GM21367 (cell line): ENCODE data around the gene TBC1D12.

Experiments
- ATAC-seq: cut with Tn5 transposase; IDR thresholded peaks from one replicate; pipeline ENCODE4 v1.9.1; 2021; ENCODE audit not compliant: unreplicated experiment

TBC1D12 gene

GRCh38 chr10:94405406-94405805 is 3.1 kb downstream of the TBC1D12 start:
- no peak for ATAC-seq

- ATAC-seq: no peak
Measured at GRCh38 chr10:94407668-94408067, 5.3 kb downstream of the TBC1D12 start.

DNA sequence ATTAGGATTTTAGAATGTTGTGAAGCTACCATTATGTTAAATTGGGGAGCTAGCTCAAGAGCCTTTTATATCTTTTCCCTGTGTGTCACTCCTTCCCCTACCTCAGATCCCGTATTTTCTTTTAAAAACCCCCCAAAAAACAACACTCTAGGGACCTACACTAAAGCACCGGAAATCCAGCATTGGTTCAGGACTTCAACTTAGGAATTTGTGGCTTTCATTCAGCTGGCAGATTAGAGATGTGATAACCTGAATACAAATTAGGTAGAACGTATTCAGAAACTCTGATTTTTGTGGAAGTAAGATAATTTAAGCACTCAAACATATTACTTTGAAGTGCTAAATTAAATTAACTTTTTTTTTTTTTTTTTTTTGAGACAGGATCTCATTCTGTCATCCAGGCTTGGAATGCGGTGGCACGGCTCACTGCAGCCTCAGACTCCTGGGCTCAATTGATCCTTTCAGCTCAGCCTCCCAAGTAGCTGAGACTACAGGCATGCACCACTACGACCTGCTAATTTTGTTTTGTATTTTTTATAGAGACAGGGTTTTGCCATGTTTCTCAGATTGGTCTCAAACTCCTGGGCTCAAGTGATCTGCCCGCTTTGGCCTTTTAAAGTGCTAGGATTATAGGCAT is 6.8 kb downstream of the TBC1D12 start:
- ATAC-seq: no peak

DNA sequence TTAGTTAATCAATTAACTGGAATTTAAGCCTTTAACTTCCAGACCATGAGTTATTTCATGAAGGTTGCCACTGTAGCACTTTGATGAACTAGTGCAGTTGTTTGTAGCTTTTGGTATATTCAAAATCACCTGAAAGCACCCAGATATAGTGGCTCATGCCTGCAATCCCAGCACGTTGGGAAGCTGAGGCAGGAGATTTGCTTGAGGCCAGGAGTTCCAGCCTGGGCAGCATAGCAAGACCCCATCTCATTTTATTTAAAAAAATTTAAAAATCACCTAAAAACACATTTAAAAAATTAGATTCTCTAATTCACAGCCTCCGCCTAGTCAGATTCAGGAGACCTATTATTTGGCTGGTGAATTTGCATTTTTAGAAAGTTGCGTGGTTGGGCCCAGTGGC is 9.0 kb downstream of the TBC1D12 start:
- no peak for ATAC-seq

GRCh38 chr10:94412449-94412848 is 10.1 kb downstream of the TBC1D12 start:
- no peak for ATAC-seq

GRCh38 chr10:94413361-94413760 is 11.0 kb downstream of the TBC1D12 start:
- ATAC-seq: no peak

GRCh38 chr10:94416896-94417295 is 14.6 kb downstream of the TBC1D12 start:
- no peak for ATAC-seq

GRCh38 chr10:94417321-94417720 is 15.0 kb downstream of the TBC1D12 start:
- ATAC-seq: no peak

DNA sequence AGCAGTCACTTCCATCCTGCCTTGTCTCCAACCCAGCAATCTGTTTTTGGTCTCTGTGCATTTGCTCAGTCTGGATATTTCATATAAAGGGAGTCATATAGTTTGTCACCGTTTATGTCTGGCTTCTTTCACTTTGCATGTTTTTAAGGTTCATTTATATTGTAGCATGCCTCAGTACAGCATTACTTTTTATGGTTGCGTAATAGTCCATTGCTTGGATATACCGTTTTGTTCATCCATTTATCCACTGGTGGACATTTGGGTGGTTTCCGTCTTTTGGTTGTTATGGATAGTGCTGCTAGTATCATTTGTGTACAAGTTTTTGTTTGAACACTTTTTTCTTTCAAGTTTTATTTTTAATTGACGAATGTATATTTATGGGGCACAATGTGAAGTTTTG is 18.2 kb downstream of the TBC1D12 start:
- ATAC-seq: no peak

GRCh38 chr10:94420998-94421528 is 18.7 kb downstream of the TBC1D12 start:
- no peak for ATAC-seq

GRCh38 chr10:94423627-94424026 is 21.3 kb downstream of the TBC1D12 start:
- no peak for ATAC-seq

- no peak for ATAC-seq
Measured at GRCh38 chr10:94424714-94425337, 22.5 kb downstream of the TBC1D12 start.

- ATAC-seq: no peak
Measured at GRCh38 chr10:94425942-94426341, 23.6 kb downstream of the TBC1D12 start.

- ATAC-seq: no peak
Measured at GRCh38 chr10:94427166-94427565, 24.8 kb downstream of the TBC1D12 start.

DNA sequence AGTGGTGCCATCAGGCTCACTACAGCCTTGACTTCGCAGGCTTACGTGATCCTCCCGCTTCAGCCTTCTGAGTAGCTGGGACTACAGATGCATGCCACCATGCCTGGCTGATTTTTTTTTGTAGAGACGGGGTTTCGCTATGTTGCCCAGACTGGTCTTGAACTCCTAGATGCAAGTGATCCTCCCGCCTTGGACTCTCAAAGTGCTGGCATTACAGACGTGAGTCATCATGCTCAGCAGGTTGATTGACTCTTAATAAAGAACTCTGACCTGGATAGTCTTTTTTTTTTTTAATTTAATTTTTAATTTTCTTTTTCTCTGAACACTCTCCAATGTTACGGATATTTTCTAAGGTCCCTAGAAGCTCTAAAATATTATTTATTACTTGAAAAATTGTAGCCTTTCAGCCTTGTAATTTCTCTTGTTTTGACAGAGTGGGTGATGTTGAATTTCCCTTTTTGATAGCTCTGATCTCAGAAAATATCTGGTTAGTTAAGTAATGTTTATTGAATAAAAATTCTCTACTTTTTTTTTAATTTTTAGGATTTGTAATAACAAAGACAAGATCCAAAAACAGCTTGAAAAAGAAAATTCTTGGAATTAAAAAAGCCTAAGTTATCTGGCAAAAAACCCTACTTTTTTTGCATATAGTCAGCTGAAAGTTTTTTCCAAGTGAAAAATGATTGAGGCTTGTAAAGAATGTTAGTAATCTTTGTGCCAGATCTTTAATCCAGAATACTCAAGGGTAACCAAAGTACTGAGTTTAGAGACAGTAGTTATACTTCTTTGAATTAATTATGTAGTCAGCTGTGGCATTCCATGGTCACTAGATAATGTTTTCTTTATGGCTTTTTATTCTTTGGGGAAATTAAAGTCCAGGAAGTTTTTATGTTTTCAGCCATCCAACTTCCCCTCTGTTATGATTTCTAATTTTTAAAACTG is 26.7 kb downstream of the TBC1D12 start:
- ATAC-seq: no peak

DNA sequence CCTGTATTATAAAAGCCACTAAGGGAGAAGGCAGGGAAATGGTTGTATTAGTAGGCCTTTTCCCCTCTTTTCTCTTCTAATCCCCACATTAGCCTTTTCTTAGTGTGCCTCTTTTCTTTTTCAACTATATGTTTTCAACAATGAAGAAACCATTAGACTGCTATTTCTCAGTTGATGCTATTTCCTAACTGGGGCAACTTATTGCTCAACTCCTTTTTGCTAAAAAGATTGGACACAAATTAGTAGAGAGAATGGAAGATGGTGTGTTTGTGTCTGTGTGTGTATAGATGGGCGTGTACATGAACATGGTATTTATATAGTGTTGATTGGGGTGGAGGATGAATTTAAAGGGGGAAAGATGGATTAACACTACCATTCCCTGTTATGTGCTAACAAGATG is 28.4 kb downstream of the TBC1D12 start:
- ATAC-seq: no peak

- no peak for ATAC-seq
Measured at GRCh38 chr10:94432443-94432842, 30.1 kb downstream of the TBC1D12 start.

- no peak for ATAC-seq
Measured at GRCh38 chr10:94439275-94439861, 37.0 kb downstream of the TBC1D12 start.

- no peak for ATAC-seq
Measured at GRCh38 chr10:94440096-94440495, 37.8 kb downstream of the TBC1D12 start.

DNA sequence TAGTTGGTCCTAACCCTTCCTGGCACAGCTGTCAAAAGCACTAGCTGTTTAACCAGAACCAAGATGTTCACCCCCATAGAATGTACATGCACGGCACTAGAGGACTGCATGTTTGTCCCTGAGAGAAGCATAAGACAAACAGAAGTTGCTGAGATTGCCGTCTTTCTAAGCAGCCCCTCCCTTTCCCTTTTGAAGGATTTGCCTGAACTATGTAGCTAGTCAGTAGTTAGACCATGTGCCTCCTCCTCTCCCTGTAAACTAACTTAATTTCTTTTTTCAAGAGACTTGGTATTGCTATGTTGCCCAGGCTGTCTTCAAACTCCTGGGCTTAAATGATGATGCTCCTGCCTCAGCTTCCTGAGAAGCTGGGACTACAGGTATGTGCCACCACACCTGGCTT is 40.7 kb downstream of the TBC1D12 start:
- ATAC-seq: no peak

- ATAC-seq: no peak
Measured at GRCh38 chr10:94443549-94443948, 41.2 kb downstream of the TBC1D12 start.
